Measurements from ENCODE around the gene CASP14.
"Not testable (repeated sequence)": the region's sequence is repeated elsewhere in the genome, so short reads cannot be mapped to it uniquely, and the experiment has no call there.

Gene CASP14

GRCh38 chr19:15048885-15049541 is at the start of gene CASP14:
CASP14 (plus strand) TSS chr19:15049480; CDS start chr19:15052252, 2,772 bp downstream.
- DNase-seq: no peak

- no peak for DNase-seq
Measured at GRCh38 chr19:15008308-15008707, 41.0 kb upstream of the CASP14 start.

GRCh38 chr19:15010501-15011300 is 38.6 kb upstream of the CASP14 start:
- no peak for DNase-seq

- DNase-seq: no peak
Measured at GRCh38 chr19:15014579-15014978, 34.7 kb upstream of the CASP14 start.

- no peak for DNase-seq
Measured at GRCh38 chr19:15015946-15016542, 33.2 kb upstream of the CASP14 start.

- DNase-seq: not testable (repeated sequence)
Measured at GRCh38 chr19:15018836-15019235, 30.4 kb upstream of the CASP14 start.

- DNase-seq: no peak
Measured at GRCh38 chr19:15021286-15022007, 27.8 kb upstream of the CASP14 start.

GRCh38 chr19:15022752-15023151 is 26.5 kb upstream of the CASP14 start:
- no peak for DNase-seq

- no peak for DNase-seq
Measured at GRCh38 chr19:15025217-15025616, 24.1 kb upstream of the CASP14 start.

GRCh38 chr19:15028490-15028889 is 20.8 kb upstream of the CASP14 start:
- no peak for DNase-seq

GRCh38 chr19:15031675-15032074 is 17.6 kb upstream of the CASP14 start:
- DNase-seq: no peak

- no peak for DNase-seq
Measured at GRCh38 chr19:15035795-15036311, 13.4 kb upstream of the CASP14 start.

- no peak for DNase-seq
Measured at GRCh38 chr19:15037586-15037985, 11.7 kb upstream of the CASP14 start.

- DNase-seq: no peak
Measured at GRCh38 chr19:15038294-15038693, 11.0 kb upstream of the CASP14 start.

- DNase-seq: no peak
Measured at GRCh38 chr19:15042003-15042402, 7.3 kb upstream of the CASP14 start.

GRCh38 chr19:15042826-15043225 is 6.5 kb upstream of the CASP14 start:
- DNase-seq: no peak

GRCh38 chr19:15045506-15045905 is 3.8 kb upstream of the CASP14 start:
- no peak for DNase-seq

- DNase-seq: no peak
Measured at GRCh38 chr19:15047680-15048079, 1.6 kb upstream of the CASP14 start.

- no peak for DNase-seq
Measured at GRCh38 chr19:15048128-15048527, 1.2 kb upstream of the CASP14 start.

GRCh38 chr19:15050639-15051038 is 1.4 kb downstream of the CASP14 start:
- no peak for DNase-seq

GRCh38 chr19:15062036-15062435 is 12.8 kb downstream of the CASP14 start:
- DNase-seq: no peak

GRCh38 chr19:15070386-15070785 is 21.1 kb downstream of the CASP14 start:
- DNase-seq: not testable (repeated sequence)
